AG04449 (cell line): ENCODE data around the gene CANT1.

Source experiments
- CTCF ChIA-PET: fragments of 350-600 bp; formaldehyde crosslinking; extraction: SDS; loops from one replicate; lab custom pipeline; 2021; ENCODE audit warnings: antibody characterized with exemption; lab: Yijun Ruan, JAX
- POLR2A ChIA-PET: fragments of 400-600, 350-600 bp; formaldehyde crosslinking; extraction: SDS; loops from one replicate; lab custom pipeline; 2020; ENCODE audit warnings: antibody characterized with exemption, inconsistent platforms; lab: Yijun Ruan, JAX
- DNase-seq: peaks from one replicate; pipeline ENCODE4 v3.0.0-alpha.2; 2010; ENCODE audit warnings: low read depth, low spot score
- H3K4me3 ChIP-seq: 2 replicates; pipeline ENCODE4 v1.5.1; 2011; ENCODE audit warnings: low read depth, mild to moderate bottlenecking, control low read depth, low read length
- TF ChIP-seq, protein P1 (sequence below): IDR thresholded peaks from one replicate; pipeline ENCODE4 v1.5.1; 2011; ENCODE audit warnings: mild to moderate bottlenecking, moderate library complexity, low read length, control low read depth, inconsistent platforms; ENCODE audit not compliant: insufficient read depth; ENCODE audit errors: missing control alignments

CANT1 gene

GRCh38 chr17:78999947-79000395, 9.6 kb downstream of the CANT1 start:
- POLR2A ChIA-PET = no interaction called here
- H3K4me3 ChIP-seq = no peak overlapping the region
- no peak for DNase-seq
- CTCF ChIA-PET = interaction anchor here (0.9 kb wide), 2 partner anchors 10 to 13 kb away, joined by 3 to 4 read pairs; no protein-coding TSS in a partner anchor
- TF ChIP-seq, protein P1, sequence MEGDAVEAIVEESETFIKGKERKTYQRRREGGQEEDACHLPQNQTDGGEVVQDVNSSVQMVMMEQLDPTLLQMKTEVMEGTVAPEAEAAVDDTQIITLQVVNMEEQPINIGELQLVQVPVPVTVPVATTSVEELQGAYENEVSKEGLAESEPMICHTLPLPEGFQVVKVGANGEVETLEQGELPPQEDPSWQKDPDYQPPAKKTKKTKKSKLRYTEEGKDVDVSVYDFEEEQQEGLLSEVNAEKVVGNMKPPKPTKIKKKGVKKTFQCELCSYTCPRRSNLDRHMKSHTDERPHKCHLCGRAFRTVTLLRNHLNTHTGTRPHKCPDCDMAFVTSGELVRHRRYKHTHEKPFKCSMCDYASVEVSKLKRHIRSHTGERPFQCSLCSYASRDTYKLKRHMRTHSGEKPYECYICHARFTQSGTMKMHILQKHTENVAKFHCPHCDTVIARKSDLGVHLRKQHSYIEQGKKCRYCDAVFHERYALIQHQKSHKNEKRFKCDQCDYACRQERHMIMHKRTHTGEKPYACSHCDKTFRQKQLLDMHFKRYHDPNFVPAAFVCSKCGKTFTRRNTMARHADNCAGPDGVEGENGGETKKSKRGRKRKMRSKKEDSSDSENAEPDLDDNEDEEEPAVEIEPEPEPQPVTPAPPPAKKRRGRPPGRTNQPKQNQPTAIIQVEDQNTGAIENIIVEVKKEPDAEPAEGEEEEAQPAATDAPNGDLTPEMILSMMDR = no peak

- H3K4me3 ChIP-seq = no peak overlapping the region
- ChIA-PET POLR2A (no interaction called here), CTCF (interaction anchor here (0.9 kb wide), 2 partner anchors 9 to 12 kb away, joined by 3 to 4 read pairs; no protein-coding TSS in a partner anchor)
- TF ChIP-seq, protein P1 = no peak
- no peak for DNase-seq
Observed at GRCh38 chr17:78999056-78999768, 10.4 kb downstream of the CANT1 start.

- DNase-seq = no peak
- CTCF ChIA-PET = no interaction called here
- POLR2A ChIA-PET = no interaction called here
- no peak overlapping the region for H3K4me3 ChIP-seq
- TF ChIP-seq, protein P1 = no peak
Observed at GRCh38 chr17:78998311-78999055, 11.1 kb downstream of the CANT1 start.

GRCh38 chr17:78997881-78998280, 11.7 kb downstream of the CANT1 start:
- no peak overlapping the region for H3K4me3 ChIP-seq
- TF ChIP-seq, protein P1 = no peak
- ChIA-PET CTCF (interaction anchor here (1.4 kb wide), 1 partner anchor 10 kb away, joined by 3 read pairs; no protein-coding TSS in a partner anchor), POLR2A (no interaction called here)
- DNase-seq = no peak

DNA sequence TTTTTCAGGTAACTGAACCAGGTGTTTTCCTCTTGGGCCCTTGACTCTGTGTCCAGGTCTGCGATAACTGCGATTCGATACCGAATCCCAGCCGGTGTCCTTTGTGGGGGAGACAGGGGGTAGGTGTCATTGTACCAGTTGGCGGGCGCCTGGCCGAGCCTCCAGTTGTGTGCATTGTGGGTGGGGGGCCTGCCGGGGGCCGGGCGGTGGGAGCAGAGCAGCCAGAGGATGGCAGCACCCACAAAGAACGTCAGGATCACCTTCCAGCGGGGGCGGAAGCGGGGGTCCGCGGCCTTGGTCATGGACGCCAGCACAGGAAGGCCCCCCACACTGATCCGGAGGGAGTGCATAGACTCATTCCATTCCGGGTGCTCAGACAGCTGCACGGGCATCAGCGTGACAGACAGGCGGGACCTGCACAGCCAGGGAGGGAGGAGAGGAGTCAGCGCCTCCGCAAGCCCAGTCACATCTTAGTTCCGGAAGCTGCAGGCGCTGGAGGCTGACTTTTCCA, 12.3 kb downstream of the CANT1 start:
- ChIA-PET CTCF (interaction anchor here (1.4 to 2.5 kb wide), 3 partner anchors 9 to 26 kb away, joined by 3 to 9 read pairs (median 5); no protein-coding TSS in a partner anchor), POLR2A (no interaction called here)
- TF ChIP-seq, protein P1 = no peak
- no peak for DNase-seq
- H3K4me3 ChIP-seq = no peak overlapping the region

- no peak for DNase-seq
- ChIA-PET CTCF (interaction anchor here (1.4 to 2.5 kb wide), 3 partner anchors 9 to 25 kb away, joined by 3 to 9 read pairs (median 5); no protein-coding TSS in a partner anchor), POLR2A (no interaction called here)
- H3K4me3 ChIP-seq = no peak overlapping the region
- TF ChIP-seq, protein P1 = no peak
Observed at GRCh38 chr17:78996781-78997201, 12.8 kb downstream of the CANT1 start.
